OCI-LY1 (cell line): ENCODE results near the gene ORC3.
"Not testable (repeated sequence)": the region's sequence is repeated elsewhere in the genome, so short reads cannot be mapped to it uniquely, and the experiment has no call there.

Experiments used
- H2AFZ ChIP-seq: fragments of 200-600 bp; sonication (generic), shearing (Covaris generic); 2 replicates; pipeline ENCODE4 v1.6.0; 2014; ENCODE audit warnings: antibody characterized with exemption, mild to moderate bottlenecking, low read length
- H3F3A ChIP-seq: fragments of 200-600 bp; sonication (generic), shearing (Covaris generic); 2 replicates; pipeline ENCODE4 v1.6.0; 2014; ENCODE audit warnings: mild to moderate bottlenecking, antibody characterized with exemption, low read length, moderate library complexity; ENCODE audit not compliant: insufficient read depth
- H3K27ac ChIP-seq: fragments of 200-600 bp; sonication (generic); 2 replicates; pipeline ENCODE4 v1.5.1; 2014; ENCODE audit warnings: low read length, mixed run types, mild to moderate bottlenecking, low read depth; ENCODE audit not compliant: poor library complexity, severe bottlenecking
- H3K27me3 ChIP-seq: fragments of 200-600 bp; sonication (generic); 2 replicates; pipeline ENCODE4 v1.6.0; 2014; ENCODE audit warnings: antibody characterized with exemption, mild to moderate bottlenecking, low read length, moderate library complexity; ENCODE audit not compliant: insufficient read depth
- H3K36me3 ChIP-seq: fragments of 200-600 bp; sonication (generic); 2 replicates; pipeline ENCODE4 v1.6.1; 2014; ENCODE audit warnings: mild to moderate bottlenecking, antibody characterized with exemption, low read length, moderate library complexity, mixed read lengths; ENCODE audit not compliant: insufficient read depth
- H3K4me1 ChIP-seq: fragments of 200-600 bp; sonication (generic); 2 replicates; pipeline ENCODE4 v1.5.1; 2014; ENCODE audit warnings: mild to moderate bottlenecking, low read length, moderate library complexity; ENCODE audit not compliant: insufficient read depth, severe bottlenecking
- H3K4me2 ChIP-seq: fragments of 200-600 bp; sonication (generic), shearing (Covaris generic); 2 replicates; pipeline ENCODE4 v1.6.1; 2014; ENCODE audit warnings: low read length
- H3K4me3 ChIP-seq: fragments of 200-600 bp; sonication (generic); 2 replicates; pipeline ENCODE4 v1.5.1; 2014; ENCODE audit warnings: low read length, low read depth, mild to moderate bottlenecking, mixed read lengths; ENCODE audit not compliant: poor library complexity, severe bottlenecking
- H3K79me2 ChIP-seq: fragments of 200-600 bp; shearing (Covaris generic); 2 replicates; pipeline ENCODE4 v1.6.1; 2016; ENCODE audit warnings: mixed run types, low read length, mixed read lengths; ENCODE audit not compliant: insufficient read depth
- H3K9ac ChIP-seq: fragments of 200-600 bp; sonication (generic), shearing (Covaris generic); 2 replicates; pipeline ENCODE4 v1.6.1; 2014; ENCODE audit warnings: mild to moderate bottlenecking, low read length, mixed read lengths
- H3K9me2 ChIP-seq: fragments of 200-600 bp; sonication (generic), shearing (Covaris generic); 2 replicates; pipeline ENCODE4 v1.6.1; 2014; ENCODE audit warnings: low read depth, mild to moderate bottlenecking, low read length, mixed read lengths
- H3K9me3 ChIP-seq: fragments of 200-600 bp; shearing (Covaris generic); 2 replicates; pipeline ENCODE4 v1.6.1; 2014; ENCODE audit warnings: low read length, mixed read lengths
- H4K20me1 ChIP-seq: fragments of 200-600 bp; sonication (generic), shearing (Covaris generic); 2 replicates; pipeline ENCODE4 v1.6.0; 2016; ENCODE audit warnings: mild to moderate bottlenecking, low read length; ENCODE audit not compliant: insufficient read depth
- CTCF ChIP-seq: fragments of 200-600 bp; sonication (generic), shearing (Covaris generic); IDR thresholded peaks from 2 replicates; pipeline ENCODE4 v1.5.1; 2017; ENCODE audit warnings: mild to moderate bottlenecking, antibody characterized with exemption, low read length, moderate library complexity, mixed read lengths
- EZH2 ChIP-seq: fragments of 200-600 bp; sonication (generic), shearing (Covaris generic); IDR thresholded peaks from 2 replicates; pipeline ENCODE4 v1.8.0; 2017; ENCODE audit warnings: borderline replicate concordance, mixed run types, mild to moderate bottlenecking, antibody characterized with exemption, low read length, moderate library complexity, mixed read lengths

The ORC3 gene

DNA sequence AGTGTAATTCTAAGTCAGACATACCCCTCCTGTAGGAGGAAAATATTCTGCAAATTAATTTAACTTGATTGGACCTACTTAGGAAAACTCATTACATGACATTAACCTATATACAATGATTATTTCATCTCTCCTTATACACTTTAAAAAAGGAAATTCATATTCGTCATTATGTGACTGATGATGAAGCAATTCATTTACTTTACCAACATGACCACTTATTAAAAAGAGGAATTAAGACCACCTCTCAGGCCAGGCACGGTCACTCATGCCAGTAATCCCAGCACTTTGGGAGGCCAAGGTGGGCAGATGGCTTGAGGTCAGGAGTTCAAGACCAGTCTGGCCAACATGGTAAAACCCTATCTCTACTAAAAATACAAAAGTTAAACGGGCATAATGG, 100.5 kb downstream of the ORC3 start:
- H3K9me2 ChIP-seq = no peaks in the 10 kb centered on the region
- no peak overlapping the region for H3K4me2 ChIP-seq
- H3K9ac ChIP-seq = no peak overlapping the region
- H3K27me3 ChIP-seq = no peaks in the 10 kb centered on the region
- H4K20me1 ChIP-seq = 0 out of 2 replicates have a peak, but pooled peaks cover 3% of the 10 kb centered on the region
- H3K27ac ChIP-seq = no peak overlapping the region
- no peaks in the 10 kb centered on the region for H3F3A ChIP-seq
- peaks cover 99% of the 10 kb centered on the region for H3K79me2 ChIP-seq
- TF ChIP-seq EZH2 (no peak), CTCF (no peak)
- H2AFZ ChIP-seq = no peak overlapping the region
- peaks cover 52% of the 10 kb centered on the region for H3K36me3 ChIP-seq
- H3K4me1 ChIP-seq = peaks cover 46% of the 10 kb centered on the region
- H3K9me3 ChIP-seq = 0 out of 2 replicates have a peak, but pooled peaks cover 3% of the 10 kb centered on the region
- no peak overlapping the region for H3K4me3 ChIP-seq

- H3K9me2 ChIP-seq = no peaks in the 10 kb centered on the region
- no peak for TF ChIP-seq EZH2
- TF ChIP-seq CTCF = no peak
- peaks cover 62% of the 10 kb centered on the region for H3K4me1 ChIP-seq
- no peak overlapping the region for H3K9ac ChIP-seq
- no peaks in the 10 kb centered on the region for H3F3A ChIP-seq
- H3K27me3 ChIP-seq = no peaks in the 10 kb centered on the region
- H3K4me2 ChIP-seq = peak overlapping the region; percentile 1; the same call in 1 of the 2 replicates
- H2AFZ ChIP-seq = no peak overlapping the region
- H3K9me3 ChIP-seq = no peaks in the 10 kb centered on the region
- H3K79me2 ChIP-seq = peaks cover 98% of the 10 kb centered on the region
- H3K36me3 ChIP-seq = peaks cover 36% of the 10 kb centered on the region
- peak overlapping the region; percentile 13 for H3K27ac ChIP-seq
- H3K4me3 ChIP-seq = no peak overlapping the region
- H4K20me1 ChIP-seq = 0 out of 2 replicates have a peak, but pooled peaks cover 3% of the 10 kb centered on the region
Measured at GRCh38 chr6:87692086-87692485, 102.2 kb downstream of the ORC3 start.

DNA sequence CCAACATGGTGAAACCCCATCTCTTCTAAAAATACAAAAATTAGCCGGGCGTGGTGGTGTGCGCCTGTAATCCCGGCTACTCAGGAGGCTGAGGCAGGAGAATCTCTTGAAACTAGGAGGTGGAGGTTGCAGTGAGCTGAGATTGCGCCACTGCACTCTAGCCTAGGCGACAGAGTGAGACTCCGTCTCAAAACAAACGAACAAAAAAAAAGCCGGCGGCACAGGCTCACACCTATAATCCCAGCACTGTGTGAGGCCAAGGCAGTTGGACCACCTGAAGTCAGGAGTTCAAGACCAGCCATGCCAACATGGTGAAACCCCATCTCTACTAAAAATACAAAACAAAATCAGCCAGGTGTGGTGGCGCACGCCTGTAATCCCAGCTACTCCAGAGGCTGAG, 106.9 kb downstream of the ORC3 start:
- Histone ChIP-seq H3K4me3 (peak overlapping the region; percentile 97), H3K4me1 (peaks cover 82% of the 10 kb centered on the region), H3K79me2 (peaks cover 98% of the 10 kb centered on the region), H3K4me2 (peak overlapping the region; percentile 81), H3K36me3 (peaks cover 32% of the 10 kb centered on the region)
- not testable (repeated sequence) for H3K27ac ChIP-seq, H3K9me3 ChIP-seq, H4K20me1 ChIP-seq, H2AFZ ChIP-seq, H3F3A ChIP-seq, H3K9me2 ChIP-seq, H3K27me3 ChIP-seq, H3K9ac ChIP-seq
